KBM-7 (cell line): ENCODE data around the gene DHCR24.

Source experiments
- DNase-seq: peaks from one replicate; pipeline ENCODE4 v3.0.0-alpha.2; 2015
- in situ Hi-C: fragments of 300-500 bp; cut with MboI; formaldehyde crosslinking; loops from 2 replicates; pipeline ENCODE4 v1.14.3; 2020; ENCODE audit warnings: low sequenced_read_pairs, low pct_unique_long_range_greater_than_20kb, mixed read lengths

Gene DHCR24

DNA sequence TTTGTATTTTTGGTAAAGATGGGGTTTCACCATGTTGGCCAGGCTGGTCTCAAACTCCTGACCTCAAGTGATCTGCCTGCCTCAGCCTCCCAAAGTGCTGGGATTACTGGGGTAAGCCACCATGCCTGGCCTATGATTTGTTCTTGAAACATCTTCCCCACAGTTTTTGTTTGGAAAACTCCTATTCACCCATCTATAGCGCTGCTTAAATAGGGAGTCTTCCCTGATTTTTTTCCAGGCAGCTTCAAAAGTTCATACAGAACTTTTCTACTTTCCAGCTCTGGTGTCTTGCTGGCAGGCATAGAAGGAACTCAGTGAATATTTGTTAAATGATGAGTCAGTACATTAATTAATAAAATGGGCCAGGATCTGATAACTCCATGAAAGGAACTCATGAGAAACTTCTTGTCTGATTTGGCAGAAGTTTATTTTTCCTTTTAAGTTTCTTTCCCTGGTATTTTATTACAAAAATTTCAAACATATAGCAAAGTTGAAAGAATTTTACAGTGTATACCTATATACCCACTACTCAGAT, 52.9 kb downstream of the DHCR24 start:
- in situ Hi-C loops = no loop called here
- no peak for DNase-seq

DNA sequence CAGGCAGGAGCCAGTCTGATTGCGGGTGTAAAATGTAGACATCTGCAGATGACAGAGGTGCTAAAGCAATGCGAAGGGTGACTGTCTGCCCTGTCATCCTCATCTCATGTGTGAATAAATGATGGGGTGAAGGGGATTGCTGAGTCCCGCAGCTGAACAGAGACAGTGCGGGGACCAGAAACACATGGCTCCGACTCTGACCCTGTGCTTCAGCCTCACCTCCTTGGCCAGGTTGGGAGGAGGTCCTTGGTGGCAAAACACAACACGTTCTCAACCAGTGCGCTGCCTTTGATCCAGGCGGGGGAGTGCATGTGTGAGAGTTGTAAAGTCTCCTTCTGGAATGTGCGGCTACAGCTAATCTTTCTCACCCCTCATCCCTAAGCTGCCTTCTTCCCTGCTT, 53.9 kb downstream of the DHCR24 start:
- DNase-seq = no peak
- in situ Hi-C loops = no loop called here

DNA sequence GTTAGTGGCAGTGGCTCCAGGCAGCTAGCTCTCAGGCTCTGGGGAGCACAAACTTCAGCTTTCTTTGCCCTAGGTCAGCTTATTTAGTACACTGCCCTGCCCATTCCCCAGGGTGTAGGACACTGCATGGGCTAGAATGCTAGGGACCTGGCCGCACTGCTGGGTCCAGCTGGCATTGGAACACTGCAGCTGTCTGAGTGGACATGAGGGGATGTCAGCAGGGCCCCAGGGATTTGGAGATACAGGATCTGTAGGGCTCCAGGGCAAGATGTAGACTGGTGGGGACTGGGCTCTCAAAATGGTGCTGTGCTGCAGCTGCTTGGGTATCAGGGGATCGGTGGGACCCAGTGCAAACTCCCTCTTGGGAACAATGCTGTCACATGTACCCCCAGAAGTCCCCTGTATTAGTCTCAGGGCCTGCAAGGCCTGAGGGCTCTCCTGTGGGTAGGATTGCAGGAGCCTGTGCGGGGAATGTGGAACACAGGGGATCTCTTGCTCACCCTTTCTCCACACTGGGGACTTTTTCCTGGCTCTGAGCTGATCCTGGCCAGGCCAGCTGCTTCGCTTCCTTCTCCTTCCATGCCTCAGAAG, 60.7 kb downstream of the DHCR24 start:
- DNase-seq = no peak
- in situ Hi-C loops = no loop called here

DNA sequence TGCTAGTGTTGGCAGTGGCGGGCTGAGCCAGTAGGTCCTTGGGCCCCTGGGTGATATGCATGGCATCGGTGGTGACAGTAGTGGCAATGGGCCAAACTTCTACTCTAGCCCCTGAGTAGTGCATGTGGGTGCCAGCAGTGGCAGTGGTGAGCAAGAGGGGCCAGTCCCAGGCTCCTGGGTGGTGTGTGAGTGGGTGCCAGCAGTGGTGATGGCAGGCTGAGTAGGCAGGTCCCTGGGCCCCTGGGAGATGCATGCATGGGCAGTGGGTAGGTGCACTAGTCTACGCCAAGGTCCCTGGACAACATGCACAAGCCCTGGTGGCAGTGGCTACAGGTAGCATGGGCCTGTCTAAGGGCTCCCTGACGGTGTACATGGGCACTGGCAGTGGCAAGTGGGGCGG, 61.3 kb downstream of the DHCR24 start:
- no peak for DNase-seq
- in situ Hi-C loops = no loop called here

DNA sequence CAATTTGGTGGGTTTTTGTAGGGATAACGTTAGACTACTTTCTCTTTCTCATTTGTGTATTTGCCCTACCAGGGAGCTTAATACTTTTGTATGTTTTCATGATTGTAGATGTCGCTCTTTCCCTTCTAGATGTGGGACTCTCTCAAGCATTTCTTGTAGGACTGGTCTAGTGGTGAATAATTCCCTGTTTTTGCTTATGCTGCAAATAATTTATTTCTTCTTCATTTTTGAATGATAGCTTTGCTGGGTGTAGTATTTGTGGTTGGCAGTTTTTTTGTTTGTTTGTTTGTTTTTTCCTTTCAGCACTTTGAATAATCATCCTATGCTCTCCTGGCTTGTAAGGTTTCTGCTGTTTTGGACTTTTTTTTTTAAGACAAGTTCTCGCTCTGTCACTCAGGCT, 63.3 kb downstream of the DHCR24 start:
- DNase-seq = no peak
- in situ Hi-C loops = loop anchor here (25.0 kb wide), 1 partner anchor 961 kb away; no protein-coding TSS in a partner anchor

DNA sequence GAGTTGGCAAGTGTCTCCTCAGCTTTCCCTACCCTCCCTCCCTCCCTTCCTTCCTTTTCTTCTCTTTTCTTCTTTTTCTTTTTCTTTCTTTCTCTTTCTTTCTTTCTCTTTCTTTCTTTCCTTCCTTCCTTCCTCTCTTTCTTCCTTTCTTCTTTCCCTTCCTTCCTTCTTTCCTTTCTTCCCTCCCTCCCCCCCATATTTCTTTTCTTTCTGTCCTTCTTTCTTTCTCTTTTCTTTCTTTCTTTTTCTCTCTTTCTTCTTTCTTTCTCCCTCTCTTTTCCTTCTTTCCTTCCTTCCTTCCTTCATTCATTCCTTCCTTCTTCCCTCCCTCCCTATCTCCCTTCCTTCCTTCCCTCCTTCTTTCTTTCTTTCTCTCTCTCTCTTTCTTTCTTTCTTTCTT, 67.3 kb downstream of the DHCR24 start:
- no peak for DNase-seq
- in situ Hi-C loops = loop anchor here (25.0 kb wide), 1 partner anchor 957 kb away; no protein-coding TSS in a partner anchor

DNA sequence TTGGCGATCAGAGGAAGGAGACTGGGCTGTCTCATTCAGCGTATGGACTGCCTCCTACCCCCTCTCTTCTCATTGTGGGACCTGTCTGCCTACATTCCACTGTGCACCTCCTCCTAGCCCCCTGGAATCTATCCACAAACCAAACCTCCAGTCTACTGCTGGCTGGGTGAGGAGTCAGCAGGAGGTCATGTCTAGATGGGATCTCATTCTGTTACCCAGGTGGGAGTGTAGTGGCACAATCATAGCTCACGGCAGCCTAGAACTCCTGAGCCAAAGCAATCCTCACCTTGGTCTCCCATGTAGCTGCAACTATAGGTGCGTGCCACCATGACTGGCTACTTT, 67.8 kb downstream of the DHCR24 start:
- in situ Hi-C loops = loop anchor here (25.0 kb wide), 1 partner anchor 957 kb away; no protein-coding TSS in a partner anchor
- no peak for DNase-seq

DNA sequence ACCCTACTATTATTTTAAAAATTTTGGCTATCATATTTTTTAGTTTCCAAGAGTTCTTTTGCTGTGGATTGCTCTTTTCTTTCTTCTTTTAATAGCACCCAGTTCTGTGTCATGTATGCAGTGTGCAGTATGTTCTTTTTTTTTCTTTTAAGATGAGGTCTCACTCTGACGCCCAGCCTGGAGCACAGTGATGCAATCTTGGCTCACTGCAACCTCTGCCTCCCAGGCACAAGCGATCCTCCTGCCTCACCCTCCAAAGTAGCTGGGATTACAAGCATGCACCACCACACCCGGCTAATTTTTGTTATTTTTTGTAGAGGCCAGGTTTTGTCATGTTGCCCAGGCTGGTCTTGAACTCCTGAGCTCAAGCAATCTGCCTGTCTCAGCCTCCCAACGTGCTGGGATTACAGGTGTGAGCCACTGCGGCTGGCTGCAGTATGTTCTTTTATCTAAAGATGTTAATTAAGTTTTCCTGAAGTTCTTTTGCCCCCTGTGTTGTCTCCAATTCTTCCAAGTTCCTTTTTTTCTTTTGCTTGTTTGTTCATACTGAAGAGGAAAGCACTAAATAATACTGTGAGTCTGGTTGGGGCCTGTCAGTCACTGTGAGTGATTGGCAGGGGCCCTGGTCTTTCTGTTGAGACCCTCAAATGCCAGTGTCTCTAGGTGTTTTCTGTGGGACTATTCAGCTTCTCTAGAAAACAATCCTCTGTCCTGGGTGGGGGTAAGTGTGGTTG, 68.4 kb downstream of the DHCR24 start:
- in situ Hi-C loops = loop anchor here (25.0 kb wide), 1 partner anchor 956 kb away; no protein-coding TSS in a partner anchor
- DNase-seq = no peak

DNA sequence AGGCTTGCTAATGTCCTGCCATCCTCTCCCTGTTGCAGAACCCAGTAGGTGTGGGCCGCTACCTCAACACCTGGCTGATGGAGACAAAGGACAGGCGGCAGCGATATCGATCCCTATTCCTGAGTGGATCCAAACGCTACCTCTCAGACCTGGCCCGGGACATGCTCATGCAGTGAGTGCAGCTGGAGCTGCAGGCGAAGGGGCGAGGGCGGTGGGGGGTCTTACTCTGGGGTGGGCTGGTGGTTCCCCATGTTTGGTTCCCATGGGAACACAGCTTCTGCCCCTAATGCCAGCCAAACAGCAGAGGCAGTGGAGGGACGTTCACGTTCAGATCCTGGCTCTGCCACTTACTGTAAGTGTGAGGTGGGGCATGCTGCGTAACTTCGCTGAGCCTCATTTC, 70.0 kb downstream of the DHCR24 start:
- in situ Hi-C loops = loop anchor here (25.0 kb wide), 1 partner anchor 955 kb away; no protein-coding TSS in a partner anchor
- DNase-seq = no peak

DNA sequence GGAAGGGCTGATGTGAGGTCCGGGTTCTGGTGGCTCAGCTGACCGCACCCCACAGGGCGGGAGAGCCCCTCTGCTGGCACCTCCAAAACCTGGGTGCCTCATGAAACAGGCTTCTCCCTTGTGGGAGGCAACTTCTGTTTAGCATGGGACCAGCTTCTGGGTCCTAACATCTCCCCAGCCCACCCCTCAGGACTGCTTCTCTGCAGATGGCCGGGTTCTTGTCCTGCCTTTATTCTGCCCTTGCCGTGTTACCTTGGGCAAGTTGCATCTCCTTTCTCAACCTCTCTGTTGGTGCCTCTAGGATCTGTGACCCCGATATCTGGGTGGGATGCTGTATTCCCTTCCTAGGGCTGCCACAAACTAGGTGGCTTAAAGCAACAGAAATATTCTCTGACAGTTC, 70.9 kb downstream of the DHCR24 start:
- in situ Hi-C loops = loop anchor here (25.0 kb wide), 1 partner anchor 954 kb away; no protein-coding TSS in a partner anchor
- no peak for DNase-seq

DNA sequence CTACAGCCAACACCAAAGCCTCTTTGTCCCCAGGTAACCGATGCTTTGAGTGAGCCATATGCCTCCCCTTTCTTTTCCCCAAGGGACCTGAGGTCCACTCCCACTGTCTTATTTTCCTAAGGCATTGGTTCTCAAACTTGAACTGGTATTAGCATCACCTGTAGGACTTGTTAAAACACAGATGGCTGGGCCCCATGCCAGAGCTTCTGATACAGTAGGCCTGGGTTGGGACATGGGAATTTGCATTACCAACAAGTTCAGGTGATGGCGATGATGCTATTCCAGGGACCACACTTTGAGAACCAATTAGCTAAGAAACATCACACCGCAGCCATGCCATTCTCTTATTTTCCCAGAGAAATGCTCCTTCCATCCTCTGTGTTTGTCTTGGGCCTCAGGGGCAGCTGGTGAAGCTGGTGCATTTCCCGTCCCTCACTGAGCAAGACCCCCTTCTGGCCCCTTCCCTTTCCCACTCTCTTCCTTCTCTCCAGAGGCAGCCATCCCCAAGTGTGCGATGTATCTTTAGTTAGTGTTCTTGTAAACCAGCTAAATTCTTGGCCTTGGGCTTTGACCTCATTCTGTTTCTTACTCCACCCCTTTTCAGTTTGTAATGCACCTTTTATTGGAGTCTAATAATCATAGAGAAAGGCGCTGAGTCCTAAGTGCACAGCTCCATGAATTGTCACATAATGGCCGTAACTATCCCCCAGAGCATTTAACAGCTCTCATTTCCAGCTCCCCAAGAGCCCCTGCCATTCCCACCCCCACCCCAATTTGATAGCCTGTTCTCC, 71.7 kb downstream of the DHCR24 start:
- in situ Hi-C loops = loop anchor here (25.0 kb wide), 1 partner anchor 953 kb away; no protein-coding TSS in a partner anchor
- DNase-seq = no peak

DNA sequence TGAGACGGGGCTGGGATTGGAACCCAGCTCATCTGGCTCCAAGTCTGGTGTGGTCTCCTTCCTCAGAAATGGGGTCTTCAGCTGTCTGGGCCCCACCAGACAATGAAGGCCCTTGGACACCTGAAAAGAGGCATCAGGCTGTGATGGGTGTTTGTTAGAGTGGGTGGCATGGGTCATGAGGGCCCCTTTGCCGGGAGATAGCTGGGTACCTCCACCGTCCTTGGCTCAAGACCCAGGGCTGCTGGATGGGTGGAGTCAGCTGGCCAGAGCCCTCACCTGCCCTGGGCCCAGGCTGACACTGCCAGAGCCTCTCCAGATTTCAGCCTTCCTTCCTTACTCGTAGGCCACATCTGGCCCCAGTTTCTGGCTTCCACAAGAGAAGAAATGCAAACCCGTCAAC, 72.4 kb downstream of the DHCR24 start:
- no peak for DNase-seq
- in situ Hi-C loops = loop anchor here (25.0 kb wide), 1 partner anchor 952 kb away; no protein-coding TSS in a partner anchor

DNA sequence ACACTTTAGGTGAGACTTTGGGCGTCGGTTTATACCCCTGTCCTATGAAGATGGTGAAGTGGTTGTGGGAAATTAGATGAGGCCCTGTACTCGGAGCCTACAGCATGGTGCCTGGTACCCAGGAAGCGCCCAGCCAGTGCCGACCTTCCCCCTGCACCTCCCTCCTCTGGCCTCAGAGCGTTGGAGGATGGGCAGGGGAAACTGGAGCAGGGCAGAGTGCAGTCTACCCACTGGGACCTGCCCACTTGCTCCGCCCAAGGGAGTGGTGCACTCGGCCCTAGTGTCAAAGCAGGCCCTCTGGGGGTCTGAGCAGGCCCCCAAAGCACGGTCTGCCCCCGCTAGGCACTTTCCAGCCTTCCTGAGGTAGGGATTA, 72.9 kb downstream of the DHCR24 start:
- in situ Hi-C loops = loop anchor here (25.0 kb wide), 1 partner anchor 952 kb away; no protein-coding TSS in a partner anchor
- no peak for DNase-seq

DNA sequence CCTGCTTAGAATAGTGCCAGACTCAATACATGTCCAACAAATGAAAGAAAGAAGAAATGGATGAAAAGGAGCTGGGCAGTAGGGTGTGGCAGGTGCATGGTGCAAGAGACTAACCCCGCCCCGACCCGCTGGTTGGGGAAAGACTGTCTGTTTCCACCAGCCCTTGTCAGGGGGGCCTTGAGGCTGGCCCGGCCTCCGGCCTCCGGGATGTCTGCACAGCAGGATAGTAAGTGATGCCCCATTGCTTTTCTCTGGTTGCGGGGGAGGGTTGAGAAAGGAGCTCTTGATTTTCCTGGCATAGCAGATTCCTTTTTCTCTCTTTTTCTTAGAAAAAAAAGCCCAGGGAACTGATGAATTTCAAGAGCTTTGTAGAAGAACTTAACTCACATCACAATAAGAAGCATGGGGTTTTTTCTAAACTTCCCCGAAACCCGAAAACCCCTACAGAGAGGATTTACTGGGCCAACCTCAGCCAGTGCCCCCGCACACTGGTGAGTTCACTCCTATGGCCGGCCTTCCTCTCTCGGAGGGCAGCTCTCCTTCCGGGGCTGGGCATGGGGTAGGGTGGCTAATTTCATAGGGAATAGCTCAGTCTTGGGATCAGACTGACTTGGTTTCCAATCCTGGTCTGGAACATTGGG, 73.4 kb downstream of the DHCR24 start:
- DNase-seq = no peak
- in situ Hi-C loops = loop anchor here (25.0 kb wide), 1 partner anchor 951 kb away; no protein-coding TSS in a partner anchor

DNA sequence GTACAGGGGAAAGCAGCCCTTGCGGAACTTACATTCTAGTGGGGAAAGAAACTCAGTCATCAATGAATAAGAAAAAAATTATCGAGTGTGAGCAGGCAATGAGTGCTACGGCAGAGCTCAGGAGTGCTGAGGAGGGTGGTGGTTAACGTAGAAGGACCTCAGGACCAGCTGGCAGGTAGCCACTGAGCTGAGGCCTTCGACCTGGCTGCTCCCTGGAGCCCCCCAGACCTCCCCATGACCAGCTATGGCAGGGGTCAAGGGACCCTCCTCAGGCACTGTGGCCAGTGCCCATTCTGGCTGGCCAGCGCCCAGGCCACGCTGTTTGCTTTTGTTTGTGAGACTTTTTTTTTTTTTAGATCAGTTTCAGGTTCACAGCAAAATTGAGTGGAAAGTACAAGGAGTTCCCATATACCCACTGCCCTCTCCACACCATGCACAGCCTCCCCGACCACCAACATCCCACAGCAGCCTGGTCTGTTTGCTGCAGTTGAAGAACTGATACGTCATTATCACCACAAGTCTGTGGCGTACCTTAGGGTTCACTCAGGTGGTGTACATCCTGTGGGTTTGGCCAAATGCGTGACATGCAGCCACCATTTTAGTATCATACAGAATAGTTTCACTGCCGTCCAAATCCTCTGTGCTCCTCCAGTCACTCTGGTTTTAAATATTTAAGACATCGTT, 74.1 kb downstream of the DHCR24 start:
- no peak for DNase-seq
- in situ Hi-C loops = loop anchor here (25.0 kb wide), 1 partner anchor 951 kb away; no protein-coding TSS in a partner anchor

DNA sequence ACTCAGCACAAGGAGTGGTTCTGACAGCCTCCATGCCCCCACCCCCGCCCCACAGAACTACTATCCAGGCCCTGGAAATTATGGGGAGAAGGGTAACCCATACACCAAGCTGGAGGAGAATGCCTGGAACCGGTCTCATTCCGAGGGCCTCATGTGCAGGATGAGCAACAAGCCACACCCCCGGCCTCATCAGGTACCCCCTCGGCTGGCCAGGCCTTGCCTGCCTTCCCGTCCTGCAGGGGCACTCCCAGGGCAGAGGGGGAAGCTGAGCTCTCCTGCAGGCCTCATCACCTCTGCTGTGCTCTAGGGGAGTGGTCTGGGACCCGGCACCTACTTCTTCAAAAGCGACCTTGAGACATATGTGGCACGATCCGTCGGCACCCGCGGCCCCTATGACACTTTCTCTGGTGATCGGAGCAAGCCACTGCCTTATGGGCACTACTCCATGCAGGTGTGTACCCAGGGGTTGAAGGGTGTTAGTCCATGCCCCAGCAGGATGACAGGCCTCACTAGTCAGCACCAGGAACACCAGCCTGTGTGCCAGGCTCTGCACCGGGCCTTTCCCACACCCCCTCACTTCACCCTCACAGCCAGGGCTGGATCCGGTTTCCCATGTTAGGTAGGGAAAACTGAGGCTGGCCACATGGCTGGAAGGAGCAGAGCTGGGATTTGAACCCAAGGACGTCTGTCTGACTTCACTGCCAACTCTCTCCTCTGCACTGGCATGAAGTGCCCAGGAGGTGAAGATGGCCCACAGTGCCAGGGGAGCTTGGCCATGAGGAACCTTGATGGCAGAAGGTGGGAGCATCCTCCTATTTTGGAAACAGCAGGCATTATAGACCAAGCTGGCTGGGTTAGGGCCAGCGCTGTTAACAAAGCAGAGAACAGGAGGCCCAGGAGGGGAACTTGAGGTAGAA, 75.0 kb downstream of the DHCR24 start:
- DNase-seq = no peak
- in situ Hi-C loops = loop anchor here (25.0 kb wide), 1 partner anchor 950 kb away; no protein-coding TSS in a partner anchor

DNA sequence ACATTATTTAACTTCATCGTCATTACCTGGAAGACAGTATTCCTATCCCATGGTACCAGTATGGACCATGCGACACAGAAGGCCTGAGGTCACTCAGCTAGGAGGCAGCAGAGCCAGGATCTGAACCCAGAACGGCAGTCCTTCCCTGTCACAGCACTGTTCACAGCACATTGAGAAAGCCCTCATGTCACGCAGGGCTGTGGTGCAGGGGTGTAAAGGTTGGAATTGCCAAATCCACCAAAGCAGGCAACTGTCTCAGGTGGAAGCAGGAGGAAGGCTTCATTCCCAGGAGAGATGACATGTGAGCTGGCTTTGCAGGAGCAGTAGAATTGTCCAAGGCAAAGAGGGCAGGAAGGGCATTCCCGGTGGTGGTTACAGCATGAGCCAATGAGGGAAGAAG, 75.9 kb downstream of the DHCR24 start:
- no peak for DNase-seq
- in situ Hi-C loops = loop anchor here (25.0 kb wide), 1 partner anchor 949 kb away; no protein-coding TSS in a partner anchor
